Measurements from ENCODE around the gene SERPINB5.

DNA sequence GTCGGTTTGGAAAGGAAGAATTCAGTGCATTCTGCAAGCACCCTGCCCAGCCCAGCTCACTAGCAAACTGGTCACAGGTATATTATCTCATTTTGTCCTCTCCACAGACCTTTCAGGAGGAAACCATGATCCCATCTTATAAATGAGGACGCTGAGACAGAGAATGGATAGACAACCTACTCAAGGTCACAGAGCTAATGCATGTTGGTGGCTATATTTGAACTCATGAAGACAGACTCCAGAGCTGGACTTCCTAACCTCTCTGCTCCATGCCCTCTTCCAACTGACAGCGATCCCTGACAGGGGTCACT, 29.5 kb downstream of the SERPINB5 start:
- TF ChIP-seq SP1 (IDR thresholded peaks at IDR 0.05), result no peak
- TF ChIP-seq, protein P1, sequence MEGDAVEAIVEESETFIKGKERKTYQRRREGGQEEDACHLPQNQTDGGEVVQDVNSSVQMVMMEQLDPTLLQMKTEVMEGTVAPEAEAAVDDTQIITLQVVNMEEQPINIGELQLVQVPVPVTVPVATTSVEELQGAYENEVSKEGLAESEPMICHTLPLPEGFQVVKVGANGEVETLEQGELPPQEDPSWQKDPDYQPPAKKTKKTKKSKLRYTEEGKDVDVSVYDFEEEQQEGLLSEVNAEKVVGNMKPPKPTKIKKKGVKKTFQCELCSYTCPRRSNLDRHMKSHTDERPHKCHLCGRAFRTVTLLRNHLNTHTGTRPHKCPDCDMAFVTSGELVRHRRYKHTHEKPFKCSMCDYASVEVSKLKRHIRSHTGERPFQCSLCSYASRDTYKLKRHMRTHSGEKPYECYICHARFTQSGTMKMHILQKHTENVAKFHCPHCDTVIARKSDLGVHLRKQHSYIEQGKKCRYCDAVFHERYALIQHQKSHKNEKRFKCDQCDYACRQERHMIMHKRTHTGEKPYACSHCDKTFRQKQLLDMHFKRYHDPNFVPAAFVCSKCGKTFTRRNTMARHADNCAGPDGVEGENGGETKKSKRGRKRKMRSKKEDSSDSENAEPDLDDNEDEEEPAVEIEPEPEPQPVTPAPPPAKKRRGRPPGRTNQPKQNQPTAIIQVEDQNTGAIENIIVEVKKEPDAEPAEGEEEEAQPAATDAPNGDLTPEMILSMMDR (IDR thresholded peaks at IDR 0.05; ENCODE audit: low read depth, low read length, missing input control), result no peak
- no peak for TF ChIP-seq EGR1 (IDR thresholded peaks at IDR 0.05; ENCODE audit: low read depth in 2 of 2)
- TF ChIP-seq TAF1 (conservative IDR thresholded peaks at IDR 0.05), result no peak
- no peak for TF ChIP-seq FOXA2 (IDR thresholded peaks at IDR 0.05)
- TF ChIP-seq GABPA (IDR thresholded peaks at IDR 0.05 in 1 of 2, conservative IDR thresholded peaks at IDR 0.05 in 1 of 2), result no peak
- TF ChIP-seq, protein P2, sequence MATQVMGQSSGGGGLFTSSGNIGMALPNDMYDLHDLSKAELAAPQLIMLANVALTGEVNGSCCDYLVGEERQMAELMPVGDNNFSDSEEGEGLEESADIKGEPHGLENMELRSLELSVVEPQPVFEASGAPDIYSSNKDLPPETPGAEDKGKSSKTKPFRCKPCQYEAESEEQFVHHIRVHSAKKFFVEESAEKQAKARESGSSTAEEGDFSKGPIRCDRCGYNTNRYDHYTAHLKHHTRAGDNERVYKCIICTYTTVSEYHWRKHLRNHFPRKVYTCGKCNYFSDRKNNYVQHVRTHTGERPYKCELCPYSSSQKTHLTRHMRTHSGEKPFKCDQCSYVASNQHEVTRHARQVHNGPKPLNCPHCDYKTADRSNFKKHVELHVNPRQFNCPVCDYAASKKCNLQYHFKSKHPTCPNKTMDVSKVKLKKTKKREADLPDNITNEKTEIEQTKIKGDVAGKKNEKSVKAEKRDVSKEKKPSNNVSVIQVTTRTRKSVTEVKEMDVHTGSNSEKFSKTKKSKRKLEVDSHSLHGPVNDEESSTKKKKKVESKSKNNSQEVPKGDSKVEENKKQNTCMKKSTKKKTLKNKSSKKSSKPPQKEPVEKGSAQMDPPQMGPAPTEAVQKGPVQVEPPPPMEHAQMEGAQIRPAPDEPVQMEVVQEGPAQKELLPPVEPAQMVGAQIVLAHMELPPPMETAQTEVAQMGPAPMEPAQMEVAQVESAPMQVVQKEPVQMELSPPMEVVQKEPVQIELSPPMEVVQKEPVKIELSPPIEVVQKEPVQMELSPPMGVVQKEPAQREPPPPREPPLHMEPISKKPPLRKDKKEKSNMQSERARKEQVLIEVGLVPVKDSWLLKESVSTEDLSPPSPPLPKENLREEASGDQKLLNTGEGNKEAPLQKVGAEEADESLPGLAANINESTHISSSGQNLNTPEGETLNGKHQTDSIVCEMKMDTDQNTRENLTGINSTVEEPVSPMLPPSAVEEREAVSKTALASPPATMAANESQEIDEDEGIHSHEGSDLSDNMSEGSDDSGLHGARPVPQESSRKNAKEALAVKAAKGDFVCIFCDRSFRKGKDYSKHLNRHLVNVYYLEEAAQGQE (IDR thresholded peaks at IDR 0.05), result no peak
- TF ChIP-seq, protein P3, sequence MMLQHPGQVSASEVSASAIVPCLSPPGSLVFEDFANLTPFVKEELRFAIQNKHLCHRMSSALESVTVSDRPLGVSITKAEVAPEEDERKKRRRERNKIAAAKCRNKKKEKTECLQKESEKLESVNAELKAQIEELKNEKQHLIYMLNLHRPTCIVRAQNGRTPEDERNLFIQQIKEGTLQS (IDR thresholded peaks at IDR 0.05), result no peak
- no peak for TF ChIP-seq YY1 (IDR thresholded peaks at IDR 0.05)
- no peak for TF ChIP-seq RXRA (IDR thresholded peaks at IDR 0.05)
